HG03442 (cell line): ENCODE measurements around the gene PPP2R3B.
"Not testable (repeated sequence)": the region's sequence is repeated elsewhere in the genome, so short reads cannot be mapped to it uniquely, and the experiment has no call there.

ENCODE experiments used
- ATAC-seq: cut with Tn5 transposase; IDR thresholded peaks from one replicate; pipeline ENCODE4 v1.9.1; 2021; ENCODE audit warnings: mild to moderate bottlenecking, moderate library complexity; ENCODE audit not compliant: unreplicated experiment

The PPP2R3B gene

GRCh38 chrX:324664-325063 lies 62.0 kb downstream of the PPP2R3B start:
- not testable (repeated sequence) for ATAC-seq

- peak; percentile 27 for ATAC-seq
Measured at GRCh38 chrX:323721-324628, 62.7 kb downstream of the PPP2R3B start.

- ATAC-seq, result no peak
Measured at GRCh38 chrX:320126-320783, 66.5 kb downstream of the PPP2R3B start.

GRCh38 chrX:319579-320125 lies 67.1 kb downstream of the PPP2R3B start:
- no peak for ATAC-seq

- ATAC-seq, result peak; percentile 81
Measured at GRCh38 chrX:318739-319578, 67.7 kb downstream of the PPP2R3B start, which contains the start of gene GTPBP6. TSS of gene GTPBP6 (minus strand) at chrX:318796. CDS start at chrX:318787, 9 bp downstream.

- ATAC-seq, result peak; percentile 45
Measured at GRCh38 chrX:318068-318738, 68.5 kb downstream of the PPP2R3B start.

- no peak for ATAC-seq
Measured at GRCh38 chrX:317424-318067, 69.2 kb downstream of the PPP2R3B start.

GRCh38 chrX:316351-317325 lies 70.1 kb downstream of the PPP2R3B start:
- no peak for ATAC-seq

- no peak for ATAC-seq
Measured at GRCh38 chrX:314781-315595, 71.7 kb downstream of the PPP2R3B start.

GRCh38 chrX:314049-314448 lies 72.7 kb downstream of the PPP2R3B start:
- ATAC-seq, result no peak

- no peak for ATAC-seq
Measured at GRCh38 chrX:313546-313945, 73.2 kb downstream of the PPP2R3B start.

GRCh38 chrX:312621-313331 lies 73.9 kb downstream of the PPP2R3B start:
- no peak for ATAC-seq

GRCh38 chrX:311156-312129 lies 75.3 kb downstream of the PPP2R3B start:
- no peak for ATAC-seq

GRCh38 chrX:310621-311155 lies 76.0 kb downstream of the PPP2R3B start:
- ATAC-seq, result no peak

GRCh38 chrX:308821-309520 lies 77.7 kb downstream of the PPP2R3B start:
- no peak for ATAC-seq
